HG03432 (cell line): ENCODE measurements around the gene ROBO1.

Experiments
- ATAC-seq: cut with Tn5 transposase; IDR thresholded peaks from one replicate; pipeline ENCODE4 v1.9.1; 2021; ENCODE audit warnings: mild to moderate bottlenecking, moderate library complexity; ENCODE audit not compliant: unreplicated experiment

Gene ROBO1

GRCh38 chr3:79028916-79029315 lies 738.9 kb downstream of the ROBO1 start:
- ATAC-seq = no peak

- no peak for ATAC-seq
Measured at GRCh38 chr3:79027593-79027992, 740.2 kb downstream of the ROBO1 start.

DNA sequence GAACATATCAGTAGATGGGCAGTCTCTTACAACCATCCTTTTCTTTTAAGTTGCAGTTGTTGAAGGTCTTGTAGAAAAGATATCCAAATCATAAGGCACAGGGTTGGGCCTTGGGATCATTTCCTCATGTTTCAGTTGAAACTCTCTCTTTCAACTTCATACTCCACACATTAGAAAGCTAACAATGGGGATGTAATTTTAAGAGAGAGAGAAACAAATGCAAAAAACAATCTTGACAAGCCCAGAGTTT lies 747.9 kb downstream of the ROBO1 start:
- no peak for ATAC-seq

GRCh38 chr3:79019137-79019923 lies 748.5 kb downstream of the ROBO1 start:
- peak; percentile 74 for ATAC-seq

DNA sequence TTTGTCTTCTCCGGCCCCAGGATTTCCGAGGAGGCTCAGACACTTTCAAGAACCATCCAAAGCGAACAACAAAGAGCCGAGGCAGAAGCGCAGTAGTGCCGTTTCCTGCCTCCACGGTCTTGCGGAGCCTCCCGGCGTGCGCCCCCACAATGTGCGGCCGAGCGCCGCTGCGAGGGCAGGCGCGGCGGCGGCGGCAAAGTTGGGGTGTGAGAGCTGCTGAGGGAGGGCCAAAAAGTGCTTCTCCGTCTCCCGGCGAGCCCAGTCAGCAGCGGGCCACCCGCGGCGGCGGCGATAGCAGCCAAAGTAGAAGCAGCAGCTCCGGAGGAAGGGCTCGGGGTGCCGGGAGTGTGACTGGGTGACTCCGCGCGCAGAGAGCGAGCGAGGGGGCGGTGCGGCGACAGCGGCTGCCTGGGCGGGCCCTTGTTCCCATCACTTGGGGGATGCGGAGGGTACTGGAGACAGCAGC lies 749.1 kb downstream of the ROBO1 start:
- ATAC-seq = peak; percentile 62

DNA sequence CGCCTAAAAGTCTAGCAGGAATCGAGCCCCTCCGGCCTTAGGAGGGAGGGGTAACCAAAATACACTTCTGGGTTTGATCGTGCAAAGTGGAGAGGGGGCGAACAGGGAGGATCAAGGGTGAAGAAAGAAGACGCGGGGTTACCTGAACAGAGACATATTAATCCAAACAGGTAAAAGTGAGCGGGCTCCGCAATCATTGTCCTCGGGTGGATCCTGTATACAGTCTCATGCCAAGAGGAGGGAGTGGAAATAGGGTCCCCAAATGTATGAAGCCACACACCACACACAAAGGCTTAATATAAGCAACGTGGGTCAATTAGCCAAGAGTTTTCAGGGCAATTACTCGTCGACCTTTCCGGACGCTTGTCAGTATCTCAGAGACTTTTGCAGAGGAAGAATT lies 749.5 kb downstream of the ROBO1 start:
- no peak for ATAC-seq

- ATAC-seq = no peak
Measured at GRCh38 chr3:79016587-79017376, 751.0 kb downstream of the ROBO1 start.

DNA sequence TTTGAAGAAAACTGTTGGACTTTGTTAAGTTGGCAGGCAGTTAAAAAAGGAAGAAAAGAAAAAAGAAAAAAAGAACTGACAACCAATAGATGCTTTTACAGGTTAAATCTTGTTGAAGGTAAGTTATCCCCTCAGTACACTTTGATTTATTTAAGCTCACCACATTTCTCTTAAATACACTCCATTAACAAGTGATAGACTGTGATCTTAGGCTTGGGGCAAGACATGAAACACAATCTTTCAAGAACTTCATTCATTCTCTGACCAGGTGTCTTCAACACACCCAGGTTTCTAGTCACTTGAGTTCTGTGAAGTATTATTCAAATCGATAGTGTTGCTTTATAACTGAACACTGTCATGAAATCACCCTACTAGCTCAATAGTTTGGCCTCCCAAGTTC lies 751.9 kb downstream of the ROBO1 start:
- no peak for ATAC-seq

DNA sequence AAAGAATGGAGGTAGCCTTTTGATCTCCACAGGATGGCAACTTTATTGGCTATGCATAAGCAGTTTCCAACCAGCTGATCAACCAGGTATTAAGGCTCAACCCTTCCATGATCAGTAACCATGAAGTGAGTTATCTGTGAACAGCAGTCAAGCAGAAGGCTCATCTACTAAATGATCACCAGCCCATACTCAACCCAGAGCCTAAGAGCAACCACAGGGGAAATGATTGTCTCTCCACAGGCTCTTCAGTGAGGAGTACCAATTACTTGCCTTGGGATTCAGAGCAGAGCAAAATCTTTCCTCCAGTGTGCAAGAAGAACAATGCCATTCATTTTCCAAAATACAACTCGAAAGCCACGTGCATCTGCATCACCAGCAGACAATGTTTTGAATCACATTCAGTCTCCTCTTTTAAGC lies 754.8 kb downstream of the ROBO1 start:
- no peak for ATAC-seq

DNA sequence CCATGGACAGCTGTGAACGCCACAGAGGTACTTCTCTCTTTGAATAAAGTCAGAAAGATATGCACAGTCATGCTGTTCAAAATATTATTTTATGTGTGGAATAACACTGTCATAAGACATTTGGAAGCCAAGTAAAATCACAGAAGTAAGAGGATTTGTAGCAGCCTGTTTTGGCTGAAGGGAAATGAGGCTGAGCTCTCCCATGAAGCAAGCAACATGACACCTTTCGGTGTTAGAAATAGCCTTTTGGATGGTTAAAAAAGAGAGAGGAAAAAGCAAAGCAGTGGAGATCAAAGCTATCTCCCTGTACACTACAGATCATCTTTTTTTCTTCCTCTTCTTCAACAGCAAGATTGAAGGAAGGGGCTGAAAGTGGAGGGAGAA lies 755.3 kb downstream of the ROBO1 start:
- no peak for ATAC-seq

GRCh38 chr3:79011821-79012529 lies 755.8 kb downstream of the ROBO1 start:
- no peak for ATAC-seq

- no peak for ATAC-seq
Measured at GRCh38 chr3:79009861-79010260, 757.9 kb downstream of the ROBO1 start.

DNA sequence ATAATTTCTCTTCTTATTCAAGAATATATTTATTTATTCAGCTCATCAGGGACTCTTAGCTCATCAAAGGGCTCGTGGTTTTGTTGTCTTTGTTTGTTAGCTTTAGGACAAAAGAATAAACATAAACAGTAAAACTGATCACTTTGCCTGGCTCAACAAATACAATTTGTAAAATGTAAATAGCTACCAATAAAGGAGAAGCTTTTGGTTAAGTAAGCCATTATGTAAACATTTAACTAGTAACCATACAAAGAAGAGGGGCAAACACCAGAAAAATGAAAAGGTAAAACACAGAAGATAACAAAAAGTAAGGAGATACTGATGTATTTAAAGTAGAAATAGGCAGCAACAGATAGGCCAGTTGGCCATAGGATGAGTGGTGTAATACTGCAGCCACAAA lies 761.7 kb downstream of the ROBO1 start:
- no peak for ATAC-seq

- ATAC-seq = no peak
Measured at GRCh38 chr3:79005084-79005483, 762.7 kb downstream of the ROBO1 start.

DNA sequence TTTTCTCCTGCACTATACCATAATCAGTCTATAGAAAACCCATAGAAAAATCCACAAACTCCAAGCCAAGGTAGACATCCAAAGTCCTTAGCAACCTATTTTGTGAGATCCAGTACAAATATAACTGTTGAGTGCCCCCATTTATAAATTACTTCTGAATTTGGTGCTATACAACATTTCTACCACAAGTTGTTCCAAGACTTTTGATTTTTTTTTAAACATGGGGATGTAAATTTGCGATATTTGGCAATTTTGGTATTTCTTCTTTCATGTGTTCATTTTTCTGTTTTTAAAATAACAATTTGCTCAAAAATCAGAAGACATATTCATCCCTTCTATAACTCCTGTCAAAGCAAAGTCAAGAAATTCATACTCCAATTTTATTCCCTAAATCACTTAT lies 763.8 kb downstream of the ROBO1 start:
- ATAC-seq = no peak

DNA sequence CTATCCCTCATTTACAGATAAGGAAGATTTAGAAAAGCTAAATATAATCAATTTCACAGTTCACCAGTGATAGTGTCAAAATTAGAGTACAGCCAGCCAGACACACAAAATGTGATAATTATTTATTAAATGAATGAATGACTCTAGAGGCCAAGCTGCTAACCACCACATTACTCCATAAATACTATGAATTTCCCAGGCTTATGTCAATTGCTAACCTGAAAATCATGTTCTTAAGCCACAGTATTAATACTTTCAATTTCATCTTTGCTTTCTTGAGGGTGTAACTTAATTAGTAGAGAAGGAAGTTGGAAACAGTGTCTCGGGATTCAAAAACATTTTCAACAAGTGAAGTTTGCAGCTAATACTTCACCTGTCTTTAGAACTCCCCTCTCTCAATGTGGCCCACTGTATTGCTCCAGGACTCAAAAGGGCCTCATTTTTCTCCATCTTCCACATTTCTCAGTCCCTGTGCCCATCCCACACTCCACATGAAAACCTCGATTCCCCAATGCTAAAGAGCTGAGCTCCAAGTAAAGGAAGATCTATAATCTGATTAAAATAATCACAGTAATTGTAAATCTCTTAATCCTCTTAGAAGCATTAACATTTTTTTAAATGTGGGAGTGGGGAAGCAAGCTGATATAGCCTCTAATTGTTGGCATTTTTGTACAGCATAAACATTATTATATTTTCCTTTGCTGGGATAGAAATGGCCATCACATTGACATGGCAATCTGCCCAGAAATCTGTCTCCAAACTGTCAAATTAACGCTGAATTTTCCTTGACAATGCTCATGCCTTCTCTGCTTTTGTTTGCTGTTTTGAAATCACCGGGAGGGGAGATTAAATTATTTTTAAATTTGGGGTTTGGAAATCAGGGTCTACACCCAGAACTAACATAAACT lies 765.1 kb downstream of the ROBO1 start:
- no peak for ATAC-seq

DNA sequence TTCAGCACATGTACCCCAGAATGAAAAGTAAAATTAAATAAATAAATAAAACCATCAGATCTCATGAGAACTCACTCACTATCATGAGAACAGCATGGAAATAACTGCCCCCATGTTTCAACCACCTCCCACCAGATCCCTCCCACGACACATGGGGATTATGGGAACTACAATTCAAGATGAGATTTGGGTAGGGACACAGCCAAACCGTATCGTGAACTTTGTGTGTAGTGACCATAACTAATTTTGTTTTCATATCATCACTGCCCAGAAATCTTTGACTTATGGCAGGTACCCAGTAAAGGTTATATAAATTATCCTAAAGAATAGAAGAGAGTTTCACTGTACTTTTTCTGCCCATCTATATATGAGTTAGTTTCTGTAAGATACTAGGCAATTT lies 766.5 kb downstream of the ROBO1 start:
- ATAC-seq = no peak

DNA sequence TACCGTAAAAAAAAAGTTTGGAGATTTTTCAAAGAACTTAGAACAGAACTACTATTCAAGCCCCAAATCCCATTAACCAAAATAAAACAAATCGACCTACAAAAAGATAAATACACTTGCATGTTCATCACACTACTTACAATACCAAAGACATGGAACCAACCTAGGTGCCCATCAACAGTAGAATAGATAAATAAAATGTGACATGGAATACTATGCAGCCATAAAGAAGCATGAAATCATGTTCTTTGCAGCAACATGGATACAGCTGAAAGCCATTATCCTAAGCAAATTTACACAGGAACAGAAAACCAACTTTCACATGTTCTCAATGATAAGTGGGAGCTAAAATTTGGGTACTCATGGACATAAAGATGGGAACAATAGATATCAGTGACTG lies 768.7 kb downstream of the ROBO1 start:
- no peak for ATAC-seq

- no peak for ATAC-seq
Measured at GRCh38 chr3:78995087-78995486, 772.7 kb downstream of the ROBO1 start.

- ATAC-seq = no peak
Measured at GRCh38 chr3:78994174-78995027, 773.4 kb downstream of the ROBO1 start.
